Heart left ventricle (tissue), 16 donors: Measurements from ENCODE around the gene WDR5. TPM values are rescaled to one million over a fixed set of nuclear protein-coding genes. Genes with fewer than 3 reads are reported as not detected.

Source experiments
- ATAC-seq, 4 donors: fragments of 200-7000 bp; cut with Tn5 transposase; one replicate each; pipeline ENCODE4 v1.9.1; 2020 to 2022; ENCODE audit warnings: moderate library complexity in 4 of 4, mild to moderate bottlenecking in 3 of 4, moderate number of reproducible peaks in 1 of 4
- DNase-seq, 5 donors: peaks; one replicate each; pipeline ENCODE4 v3.0.0-alpha.2; 2020
- H3K27ac ChIP-seq, 12 donors: fragments of 200-600 bp; sonication (generic) in 4 of 12; one replicate each; pipeline versions ENCODE4 v1.5.0 to v1.8.0; 2016 to 2022; ENCODE audit warnings: mild to moderate bottlenecking in 2 of 12
- H3K27me3 ChIP-seq, 9 donors: fragments of 200-600 bp; sonication (generic) in 2 of 9; one replicate each; pipeline versions ENCODE4 v1.5.1 to v1.8.0; 2016 to 2022; ENCODE audit warnings: mild to moderate bottlenecking in 3 of 9
- H3K36me3 ChIP-seq, 9 donors: fragments of 200-600 bp; sonication (generic) in 2 of 9; one replicate each; pipeline versions ENCODE4 v1.5.0 to v1.8.0; 2018 to 2022; ENCODE audit warnings: mild to moderate bottlenecking in 2 of 9
- H3K4me1 ChIP-seq, 12 donors: fragments of 200-600 bp; sonication (generic) in 4 of 12; one replicate each; pipeline versions ENCODE4 v1.5.0 to v1.8.0; 2016 to 2022; ENCODE audit warnings: mild to moderate bottlenecking in 3 of 12
- H3K4me3 ChIP-seq, 12 donors: fragments of 200-600 bp; sonication (generic) in 4 of 12; one replicate each; pipeline versions ENCODE4 v1.5.0 to v1.8.0; 2017 to 2022; ENCODE audit warnings: mild to moderate bottlenecking in 9 of 12, moderate library complexity in 4 of 12
- H3K9me3 ChIP-seq, 12 donors: fragments of 200-600 bp; sonication (generic) in 4 of 12; one replicate each; pipeline versions ENCODE4 v1.5.0 to v1.8.0; 2016 to 2022; ENCODE audit warnings: mild to moderate bottlenecking in 1 of 12
- CTCF ChIP-seq, 12 donors: fragments of 200-600 bp; sonication (generic) in 4 of 12; IDR thresholded peaks; one replicate each; pipeline versions ENCODE4 v1.5.0 to v1.8.0; 2018 to 2022; ENCODE audit warnings: antibody characterized with exemption in 12 of 12, mild to moderate bottlenecking in 5 of 12
- POLR2A ChIP-seq, 2 donors: fragments of 450-650 bp; IDR thresholded peaks; one replicate each; pipeline ENCODE4 v1.6.1; 2017; ENCODE audit warnings: antibody characterized with exemption in 2 of 2, mild to moderate bottlenecking in 2 of 2, moderate library complexity in 2 of 2
- WGBS, 4 donors: extraction: QIAGEN DNeasy Blood & Tissue Kit in 2 of 4; methylation state at CpG; one replicate each; pipeline versions ENCODE4 v1.1.5 to v1.1.7; 2013 to 2018; 5-methylcytosine and 5-hydroxymethylcytosine counted together
- intact Hi-C, 10 donors: fragments of 100-400 bp; cut with DNase I; formaldehyde crosslinking; loops; one replicate each; pipeline versions ENCODE4 v1.11.1 to v1.14.2; 2022
- polyA plus RNA-seq, 2 donors: library from polyadenylated mRNA; stranded (reverse); fragments of 200-250 nt; gene quantifications; one replicate each; pipeline ENCODE4 v1.2.3, GENCODE V29; 2013
- total RNA-seq, 9 donors: library from RNA; depleted of rRNA in 2 of 9; stranded (reverse); fragments of >200 nt in 2 of 9; fragmentation: NEBNext Ultra II Directional in 3 of 9; extraction: Animal tissue kit (Norgen Biotek cat#: 25700) in 3 of 9; gene quantifications; one replicate each; pipeline versions ENCODE4 v1.1.0 to v1.2.4, GENCODE V29; 2016 to 2023
- donor health status: ischemic (EF 13 %, LVEDD 7.1; RV severe dilation, severe dysfunction).
- donor health status: healthy with polysubstance abuse.
- donor health status: DM: no; HTN: yes; CAD: no.
- donor health status: DM: no; HTN: no; CAD: no.
- donor health status: ischemic (EF 25% LVEDD 6.9; RV normal size, moderate dysfunction).
- donor health status: ischemic (EF 25% LVEDD 5.7; RV mildly dilated, moderate dysfunction).
- donor health status: healthy.
- donor health status: DM: yes; HTN: yes; CAD: no.
- donor health status: ischemic (EF 35%, LVEDD 5.7; RV mildly dilated, moderate dysfunction).
- donor health status: nonischemic (EF 11% LVEDD 7.7; RV severe dilation, severe dysfunction).
- donor health status: DM: yes; HTN: yes; CAD: no.
- donor health status: PGD.
- donor health status: ischemic (EF 29% LVEDD 5.4; RV normal size, mild dysfunction).
- donor health status: nonischemic (EF 23%, LVEDD 6.1; RV moderate dilation, normal function).

The WDR5 gene
- total and polyA plus RNA-seq, 11 donors: 12.9 to 24.7 (median 17.2) TPM

- peak in 1 of 5 donors; percentile 66 for DNase-seq
- intact Hi-C loops: loop anchor here (5.0 to 10.0 kb wide), 9 partner anchors 101 to 571 kb away; partner anchors contain the start of genes RXRA (in 6 of the 10) and COL5A1 (in 1 of the 10)
These were observed 38.2 kb downstream of the WDR5 start for GRCh38 chr9:134174073-134174449.

GRCh38 chr9:134174526-134175290 lies 38.8 kb downstream of the WDR5 start:
- Histone ChIP-seq H3K27me3 (peaks cover 0 to 31% (median 10%) of the 10 kb centered on the region in 9 donors), H3K27ac (no peak overlapping the region), H3K4me3 (no peak overlapping the region), H3K9me3 (no peaks in the 10 kb centered on the region), H3K4me1 (peaks cover 0 to 40% (median 25%) of the 10 kb centered on the region in 12 donors), H3K36me3 (no peaks in the 10 kb centered on the region)
- intact Hi-C loops: loop anchor here (5.0 to 10.0 kb wide), 12 partner anchors 38 to 570 kb away; partner anchors contain the start of genes RXRA (in 6 of the 10) and COL5A1 (in 1 of the 10)
- peak in 1 of 5 donors; percentile 54 for DNase-seq
- ATAC-seq: no peak
- TF ChIP-seq POLR2A (IDR thresholded peaks at IDR 0.05): no peak
- TF ChIP-seq CTCF (IDR thresholded peaks at IDR 0.05): no peak
- WGBS, 4 donors: 82 to 86% (median 83%) methylated on average over 11 to 19 of the region's 19 CpGs

More at GRCh38 chr9:134174073-134174449, 38.2 kb downstream of the WDR5 start:
- no peak overlapping the region for H3K4me3 ChIP-seq
- peaks cover 0 to under 1% (median 0%) of the 10 kb centered on the region in 12 donors for H3K9me3 ChIP-seq
- WGBS, 4 donors: 69 to 80% (median 71%) methylated on average over 9 of the region's 9 CpGs
- no peak for TF ChIP-seq POLR2A (IDR thresholded peaks at IDR 0.05)
- TF ChIP-seq CTCF (IDR thresholded peaks at IDR 0.05): no peak
- H3K36me3 ChIP-seq: no peaks in the 10 kb centered on the region
- no peak for ATAC-seq
- H3K27me3 ChIP-seq: peaks cover 0 to 31% (median 10%) of the 10 kb centered on the region in 9 donors
- peak overlapping the region in 1 of 12 donors; percentile 55 for H3K27ac ChIP-seq
- H3K4me1 ChIP-seq: peaks cover 0 to 40% (median 24%) of the 10 kb centered on the region in 12 donors

- H3K4me1 ChIP-seq: peaks cover 0 to 40% (median 25%) of the 10 kb centered on the region in 12 donors
- no peak overlapping the region for H3K27ac ChIP-seq
- TF ChIP-seq CTCF (IDR thresholded peaks at IDR 0.05): no peak
- no peak for TF ChIP-seq POLR2A (IDR thresholded peaks at IDR 0.05)
- H3K27me3 ChIP-seq: peaks cover 0 to 31% (median 10%) of the 10 kb centered on the region in 9 donors
- H3K9me3 ChIP-seq: no peaks in the 10 kb centered on the region
- intact Hi-C loops: loop anchor here in 8 of 10 donors (5.0 to 10.0 kb wide), 10 partner anchors 37 to 569 kb away; partner anchors contain the start of genes RXRA (in 2 of the 8) and COL5A1 (in 1 of the 8)
- no peak overlapping the region for H3K4me3 ChIP-seq
- ATAC-seq (no peak), DNase-seq (peak in 2 of 5 donors; percentile 20 to 59)
- no peaks in the 10 kb centered on the region for H3K36me3 ChIP-seq
- WGBS, 4 donors: 58 to 63% (median 61%) methylated on average over 11 to 20 of the region's 20 CpGs
These were observed 39.5 kb downstream of the WDR5 start for GRCh38 chr9:134175291-134175807.
